Stimulated activated naive CD4-positive, alpha-beta T cell treated with Interleukin-2 at 50 U/mL for 16 hours (primary cell): ENCODE measurements around the gene DNM2.
A peak's percentile ranks its signal among the peaks of the same experiment; 100 is the strongest.

Experiments
- DNase-seq: peaks from one replicate; lab custom pipeline; 2025; lab: John Stamatoyannopoulos, UW

Gene DNM2

DNA sequence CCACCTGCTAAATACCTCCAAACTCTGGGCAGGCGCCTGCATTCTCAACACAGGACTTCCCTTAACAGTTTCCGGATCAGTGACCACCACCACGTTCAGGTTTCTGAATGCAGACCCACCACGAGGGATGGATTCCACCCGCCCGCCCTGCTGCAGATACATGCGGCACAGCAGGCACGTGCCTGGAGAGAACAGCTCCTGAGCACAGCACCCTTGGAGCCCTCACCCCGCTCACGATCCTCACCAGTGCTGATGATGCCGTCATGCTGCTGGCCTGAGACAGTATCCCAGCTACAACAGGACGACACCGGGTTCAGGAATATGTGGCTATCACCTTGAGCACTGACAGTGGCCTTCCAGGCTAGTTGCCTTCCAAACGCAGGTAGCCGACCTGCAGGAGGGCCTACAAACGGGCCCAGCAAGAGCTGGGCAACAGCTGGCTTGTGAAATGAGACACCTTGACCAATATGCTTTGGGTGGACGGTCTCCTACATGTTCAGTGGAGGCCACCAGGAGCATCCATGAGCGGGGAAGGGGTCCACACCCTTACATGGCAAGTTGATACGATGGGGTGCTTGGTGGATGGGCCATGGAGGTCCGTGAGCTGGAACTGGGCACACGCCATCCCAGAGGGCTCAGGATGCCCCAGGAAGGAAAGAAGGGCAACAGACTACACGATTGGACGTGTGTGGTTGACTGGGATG, 26.5 kb upstream of the DNM2 start:
- DNase-seq: no peak

DNA sequence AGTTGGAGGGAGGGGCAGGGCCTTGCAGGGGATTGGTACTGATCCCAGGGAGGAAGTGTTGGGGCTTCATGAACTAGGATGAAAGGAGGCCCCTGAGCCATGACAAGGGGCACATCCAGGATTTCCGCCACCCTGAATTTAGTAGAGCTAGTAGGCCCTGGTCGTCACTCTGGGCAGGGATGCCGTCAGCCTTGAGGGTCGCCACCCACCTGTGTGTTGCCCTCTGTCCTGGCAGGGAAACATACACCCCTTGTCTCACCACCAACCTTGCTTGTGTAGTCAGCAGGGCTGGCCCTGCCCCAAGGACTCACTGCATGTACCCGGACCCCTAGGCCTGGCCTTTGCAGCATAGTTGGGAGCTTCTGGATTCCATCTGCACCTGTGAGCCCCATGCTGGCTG, 26.0 kb upstream of the DNM2 start:
- DNase-seq: no peak

- DNase-seq: no peak
Observed at GRCh38 chr19:10692673-10693264, 25.1 kb upstream of the DNM2 start.

- DNase-seq: no peak
Observed at GRCh38 chr19:10694706-10695307, 23.1 kb upstream of the DNM2 start.

DNA sequence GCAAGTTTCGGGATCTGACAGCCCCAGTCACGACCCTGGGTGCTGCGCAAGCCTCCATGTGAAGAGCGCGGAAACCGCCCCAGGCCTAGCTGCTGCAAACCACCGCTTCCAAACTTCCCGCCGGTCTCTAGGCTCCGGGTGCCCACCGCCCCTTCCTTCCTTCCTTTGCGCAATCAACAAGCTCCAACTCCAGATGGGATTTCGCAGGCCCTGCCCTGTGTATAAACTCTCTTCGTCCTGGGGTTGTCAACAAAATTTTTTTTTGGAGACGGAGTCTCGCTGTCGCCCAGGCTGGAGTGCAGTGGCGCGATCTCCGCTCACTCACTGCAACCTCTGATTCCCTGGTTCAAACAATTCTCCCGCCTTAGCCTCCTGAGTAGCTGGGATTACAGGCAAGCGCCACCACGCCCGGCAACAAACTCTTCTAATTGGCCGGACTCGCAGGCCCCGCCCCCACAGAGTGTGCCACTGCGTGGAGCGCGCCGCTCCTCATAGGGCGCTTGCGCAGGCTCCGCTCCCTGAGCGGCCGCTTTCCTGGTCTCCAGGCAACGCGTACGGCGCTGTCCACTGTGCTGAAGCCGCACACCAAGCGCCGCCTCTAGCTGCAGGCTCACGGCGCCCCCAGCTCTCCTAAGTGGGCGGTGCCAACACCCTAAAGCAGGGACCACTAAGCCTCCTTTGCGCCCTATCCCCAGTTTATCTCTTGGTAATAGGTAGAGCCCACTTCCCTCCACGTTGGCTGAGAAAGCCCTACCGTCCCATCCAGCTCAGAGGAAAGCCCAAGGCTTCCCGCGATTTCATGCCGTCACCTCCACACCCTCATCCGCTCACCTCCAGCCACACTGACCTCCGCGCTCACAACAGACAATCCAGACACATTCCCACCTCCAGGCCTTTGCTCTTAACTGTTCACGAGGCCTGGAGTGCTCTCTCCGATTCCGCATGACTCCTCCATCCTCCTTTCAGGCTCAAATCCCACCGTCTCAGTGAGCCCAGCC, 22.2 kb upstream of the DNM2 start:
- peak; percentile 81 for DNase-seq

- DNase-seq: peak; percentile 67
Observed at GRCh38 chr19:10699650-10700335, 18.1 kb upstream of the DNM2 start.

DNA sequence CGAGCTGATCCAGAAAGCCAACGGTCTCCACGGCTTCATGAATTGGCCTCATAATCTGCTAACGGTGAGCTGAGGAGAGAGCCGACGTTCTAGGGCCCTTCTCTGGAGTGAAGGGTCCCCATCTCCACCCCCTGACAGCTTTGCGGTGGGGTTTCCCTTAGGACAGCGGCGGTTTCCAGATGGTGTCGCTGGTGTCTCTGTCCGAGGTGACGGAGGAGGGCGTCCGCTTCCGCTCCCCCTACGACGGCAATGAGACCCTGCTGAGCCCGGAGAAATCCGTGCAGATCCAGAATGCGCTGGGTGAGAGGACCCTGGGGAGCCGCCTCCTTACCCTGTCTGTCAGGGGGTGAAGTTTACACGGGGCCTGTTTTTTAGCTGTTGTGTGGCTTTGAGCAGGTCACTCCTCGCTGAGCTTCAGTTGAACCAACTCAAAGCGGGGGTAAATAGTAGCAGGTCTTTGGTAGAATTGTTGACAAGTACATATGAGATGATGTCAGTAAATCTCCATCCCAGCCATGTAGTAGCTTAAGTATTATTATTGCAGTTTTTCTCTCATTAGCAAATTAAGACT, 15.8 kb upstream of the DNM2 start:
- DNase-seq: no peak

DNA sequence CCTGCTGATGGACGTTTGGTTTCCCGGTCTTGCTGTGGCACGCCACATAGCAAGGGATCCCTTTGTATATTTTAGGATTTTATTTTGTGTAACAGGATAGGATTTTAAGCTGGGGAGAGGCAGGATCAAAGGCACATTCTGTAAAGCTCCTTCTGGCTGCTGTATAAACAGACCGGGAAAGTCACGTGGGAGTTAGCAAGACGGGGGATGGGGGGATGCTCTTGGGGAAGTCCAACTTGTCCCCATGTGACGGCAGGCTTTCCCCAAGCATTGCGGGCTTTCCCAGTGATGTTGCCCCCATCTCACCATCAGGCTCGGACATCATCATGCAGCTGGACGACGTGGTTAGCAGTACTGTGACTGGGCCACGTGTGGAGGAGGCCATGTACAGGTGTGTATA, 10.9 kb upstream of the DNM2 start:
- DNase-seq: no peak

DNA sequence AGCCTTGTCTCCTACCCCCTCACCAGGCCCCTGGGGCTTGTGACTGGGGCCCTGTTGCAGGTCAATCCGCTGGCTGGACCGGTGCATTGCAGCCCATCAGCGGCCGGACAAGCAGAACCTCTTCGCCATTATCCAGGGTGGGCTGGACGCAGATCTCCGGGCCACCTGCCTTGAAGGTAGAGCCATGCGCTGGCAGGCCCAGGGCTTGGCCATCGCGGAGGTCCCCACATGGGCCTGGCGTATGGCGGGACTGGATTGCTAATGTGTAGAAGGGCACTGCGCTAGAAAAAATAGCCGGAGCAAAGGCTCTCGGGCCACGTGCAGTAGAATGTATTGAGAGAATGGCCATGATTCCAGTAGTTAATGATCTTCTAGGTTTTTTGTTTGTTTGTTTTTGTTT, 10.4 kb upstream of the DNM2 start:
- DNase-seq: no peak

DNA sequence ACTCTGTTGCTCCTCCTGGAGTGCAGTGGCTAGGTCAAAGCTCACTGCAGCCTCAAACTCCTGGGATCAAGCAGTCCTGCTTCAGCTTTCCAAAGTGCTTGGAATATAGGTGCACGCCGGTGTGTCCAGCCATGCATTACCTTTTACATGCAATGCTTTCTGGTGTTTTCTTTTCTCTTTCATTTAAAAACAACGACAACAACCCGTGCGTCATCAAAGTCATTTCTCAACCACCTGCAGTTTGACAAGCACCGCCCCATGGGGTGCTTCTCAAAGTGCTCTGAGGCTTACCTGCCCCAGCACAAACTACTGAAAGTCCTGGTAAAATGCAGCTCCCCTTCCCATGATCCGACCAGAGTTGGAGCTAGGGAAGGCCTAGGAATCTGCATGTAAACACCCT, 9.6 kb upstream of the DNM2 start:
- no peak for DNase-seq

DNA sequence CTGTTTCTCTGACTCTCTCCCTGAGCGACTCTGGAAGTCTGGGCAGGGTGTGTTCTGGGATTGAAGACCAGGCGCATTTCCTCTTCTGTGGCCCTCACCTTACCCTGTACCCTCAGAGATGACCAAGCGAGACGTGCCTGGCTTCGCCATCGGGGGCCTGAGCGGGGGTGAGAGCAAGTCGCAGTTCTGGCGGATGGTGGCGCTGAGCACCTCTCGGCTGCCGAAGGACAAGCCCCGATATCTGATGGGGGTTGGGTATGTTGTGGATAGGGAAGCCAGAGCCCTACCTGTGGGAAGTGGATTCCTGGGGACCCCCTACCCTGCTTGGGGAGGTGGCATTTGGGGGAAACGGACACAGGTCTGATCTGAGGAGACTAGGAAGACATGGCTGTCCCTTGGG, 5.8 kb upstream of the DNM2 start:
- no peak for DNase-seq

GRCh38 chr19:10712754-10713153, 5.1 kb upstream of the DNM2 start:
- DNase-seq: no peak

DNA sequence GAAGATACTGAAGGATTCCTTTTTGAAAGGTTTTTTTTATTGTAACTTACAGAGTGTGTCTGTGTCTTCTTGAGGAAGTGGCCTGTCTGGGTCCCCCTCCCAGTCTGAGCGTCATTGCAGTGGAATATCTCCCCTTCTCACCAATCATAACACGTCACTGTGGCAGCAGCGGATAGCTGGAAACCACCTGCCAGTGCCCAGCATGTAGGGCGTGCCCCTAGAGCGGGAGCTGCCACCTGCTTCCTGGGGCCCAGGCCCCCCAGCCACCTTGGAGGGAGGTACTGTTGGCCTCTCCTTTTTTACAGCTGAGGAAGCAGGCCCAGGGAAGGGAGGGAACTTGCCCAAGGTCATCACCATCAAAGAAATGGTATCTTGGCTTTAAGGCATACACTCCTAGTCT, 4.6 kb upstream of the DNM2 start:
- DNase-seq: no peak

- DNase-seq: no peak
Observed at GRCh38 chr19:10717054-10717355, 874 bp upstream of the DNM2 start.

GRCh38 chr19:10718205-10719196, 622 bp downstream of the DNM2 start:
- peak; percentile 36 for DNase-seq

GRCh38 chr19:10719466-10719961, 1.6 kb downstream of the DNM2 start:
- no peak for DNase-seq

DNA sequence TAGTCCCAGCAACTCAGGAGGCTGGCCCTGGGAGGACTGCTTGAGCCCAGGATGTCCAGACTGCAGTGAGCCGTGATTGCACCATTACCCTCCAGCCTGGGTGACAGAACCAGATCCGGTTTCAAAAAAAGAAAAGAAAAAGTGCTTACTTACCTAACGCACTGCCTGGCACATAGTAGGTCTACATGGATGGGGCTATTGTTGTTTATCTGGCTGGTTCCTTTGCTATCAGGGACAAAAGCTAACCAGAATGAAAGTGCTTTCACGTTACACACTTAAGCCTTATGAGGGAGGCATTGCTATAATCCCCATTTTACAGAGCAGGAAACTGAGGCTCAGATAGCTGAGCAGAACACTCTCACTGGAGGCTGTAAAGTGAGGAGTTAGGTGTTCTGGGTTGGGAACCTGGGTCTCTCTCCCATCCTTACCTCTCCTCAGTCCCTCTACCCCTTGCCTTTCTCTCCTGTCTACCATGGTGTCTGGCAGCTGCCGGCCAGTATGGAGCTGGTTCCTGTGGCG, 2.8 kb downstream of the DNM2 start:
- DNase-seq: no peak

DNA sequence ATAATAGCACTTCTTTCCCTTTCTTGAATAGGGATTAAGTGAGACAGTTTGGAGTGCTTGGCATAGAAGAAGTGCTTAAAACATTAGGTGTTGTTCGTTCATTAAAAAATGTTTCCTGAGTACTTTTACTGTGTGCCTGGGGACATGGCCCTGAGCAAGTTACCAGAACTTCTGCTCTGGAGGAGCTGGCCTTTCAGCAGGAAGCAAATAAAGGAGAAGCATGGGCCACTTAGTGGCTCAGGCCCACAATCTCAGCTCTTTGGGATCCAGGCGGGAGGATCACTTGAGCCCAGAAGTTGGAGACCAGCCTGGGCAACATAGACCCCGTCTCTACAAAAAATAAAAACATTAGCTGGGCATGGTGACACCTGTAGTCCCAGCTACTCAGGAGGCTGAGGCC, 5.7 kb downstream of the DNM2 start:
- DNase-seq: no peak

DNA sequence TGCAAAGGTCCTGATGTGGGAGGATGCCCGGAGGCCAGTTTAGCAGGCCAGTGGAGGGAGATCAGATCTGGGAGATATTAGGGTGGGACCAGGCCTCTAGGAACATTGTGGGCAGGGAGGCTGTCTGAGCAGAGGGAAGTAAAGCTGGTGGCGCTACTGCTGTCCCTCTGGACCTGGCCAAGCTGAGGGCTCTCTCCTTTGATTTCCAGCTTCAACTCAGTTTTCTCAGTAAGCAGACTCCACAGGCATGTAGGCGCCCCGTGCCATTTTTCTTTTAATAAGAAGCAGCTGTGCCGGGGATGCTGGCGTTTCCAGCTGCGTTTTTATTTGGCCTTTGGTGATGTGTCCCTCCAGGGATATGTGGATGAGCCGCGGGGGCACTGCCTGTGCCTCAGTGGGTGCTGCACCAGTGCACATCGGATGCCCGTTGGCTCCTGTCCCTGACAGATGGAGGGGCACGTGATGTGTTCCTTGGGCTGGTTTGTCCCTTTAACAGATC, 6.7 kb downstream of the DNM2 start:
- no peak for DNase-seq

DNA sequence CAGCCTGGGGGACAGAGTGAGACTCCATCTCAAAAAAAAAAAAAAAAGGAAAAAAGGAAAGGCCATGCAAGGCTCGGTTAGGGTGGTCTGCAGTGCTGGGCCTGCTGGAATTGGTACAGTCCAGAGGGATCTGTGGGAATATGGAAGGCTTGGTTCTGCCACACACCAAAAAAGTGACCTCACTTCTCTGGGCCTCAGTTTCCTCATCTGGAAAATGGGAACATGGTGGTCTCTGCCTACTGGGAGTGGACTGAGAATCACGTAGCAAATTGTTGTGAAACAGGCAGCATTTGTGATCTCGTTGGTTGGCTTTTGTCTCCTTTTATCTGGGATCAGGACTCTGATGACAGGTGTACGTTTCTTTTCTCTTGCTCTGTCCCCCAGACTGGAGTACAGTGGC, 7.5 kb downstream of the DNM2 start:
- DNase-seq: no peak
